Germinal center (tissue), 1 donor: ENCODE results near the gene ST3GAL3.

Source experiments
- DNase-seq: peaks from one replicate; pipeline ENCODE4 v3.0.0; 2012; ENCODE audit warnings: mixed read lengths, low spot score

Gene ST3GAL3

DNA sequence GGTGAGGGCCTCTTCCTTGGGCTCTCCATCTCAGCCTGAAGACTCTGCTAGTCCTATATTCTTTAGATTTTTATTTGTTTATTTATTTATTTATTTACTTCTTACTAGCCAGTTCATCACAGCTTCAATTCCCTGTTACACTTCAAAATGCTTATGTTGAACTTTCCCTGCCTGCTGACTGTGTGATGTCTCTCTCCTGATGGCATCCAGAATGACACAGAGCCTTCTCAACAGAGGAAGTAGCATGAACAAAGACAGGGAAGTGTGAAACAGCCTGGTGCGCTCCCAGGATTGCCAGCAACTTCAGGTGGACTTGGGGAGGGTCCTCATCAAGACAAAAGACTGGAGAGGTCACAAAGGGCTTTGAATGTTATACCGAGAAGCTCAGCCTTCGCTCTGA lies 235.1 kb downstream of the ST3GAL3 start:
- no peak for DNase-seq

DNA sequence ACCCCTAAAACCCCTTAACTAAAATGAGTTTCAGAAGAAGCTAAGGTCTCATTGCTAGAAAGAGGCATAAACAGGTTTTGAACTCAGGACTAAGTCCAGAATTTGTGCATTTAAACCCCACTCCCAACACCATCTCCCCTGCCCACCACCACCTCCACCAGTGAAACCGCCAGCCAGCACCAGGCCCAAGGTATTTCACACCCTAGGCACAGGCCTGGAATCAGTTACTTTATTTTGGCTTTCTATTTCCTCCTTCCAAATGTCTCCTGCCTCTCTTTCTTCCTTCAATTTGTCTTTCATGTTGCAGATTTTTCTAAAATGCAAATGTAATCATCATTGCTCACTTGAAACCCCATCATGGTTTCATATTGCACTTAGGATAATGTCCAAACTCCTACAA lies 237.5 kb downstream of the ST3GAL3 start:
- DNase-seq, result no peak

DNA sequence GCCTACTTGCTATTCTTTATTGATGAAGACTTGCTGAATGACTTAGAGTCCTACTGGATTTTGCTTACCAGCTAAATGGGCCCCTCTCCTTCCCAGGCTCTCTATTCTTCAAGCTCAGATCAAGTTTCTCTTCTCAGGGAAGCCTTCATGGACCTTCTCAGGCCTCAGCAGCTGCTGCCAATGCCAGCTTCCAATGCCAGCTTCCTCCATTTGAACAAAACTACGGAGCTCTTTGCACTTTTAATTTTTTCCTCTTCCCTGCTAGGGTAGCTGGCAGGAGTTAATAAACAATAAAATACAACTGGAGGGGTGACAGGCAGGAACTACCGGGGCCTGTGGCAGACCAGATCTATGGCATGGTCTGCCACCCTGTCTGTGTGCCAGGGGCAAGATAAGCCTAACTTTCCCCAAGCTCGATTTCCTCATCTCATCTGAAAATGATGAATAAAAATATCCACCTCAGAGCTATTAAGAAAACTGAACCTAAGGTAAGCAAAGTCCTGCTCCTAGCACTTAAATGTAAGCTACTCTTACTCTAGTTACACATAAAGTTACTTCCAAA lies 238.4 kb downstream of the ST3GAL3 start:
- DNase-seq, result no peak

DNA sequence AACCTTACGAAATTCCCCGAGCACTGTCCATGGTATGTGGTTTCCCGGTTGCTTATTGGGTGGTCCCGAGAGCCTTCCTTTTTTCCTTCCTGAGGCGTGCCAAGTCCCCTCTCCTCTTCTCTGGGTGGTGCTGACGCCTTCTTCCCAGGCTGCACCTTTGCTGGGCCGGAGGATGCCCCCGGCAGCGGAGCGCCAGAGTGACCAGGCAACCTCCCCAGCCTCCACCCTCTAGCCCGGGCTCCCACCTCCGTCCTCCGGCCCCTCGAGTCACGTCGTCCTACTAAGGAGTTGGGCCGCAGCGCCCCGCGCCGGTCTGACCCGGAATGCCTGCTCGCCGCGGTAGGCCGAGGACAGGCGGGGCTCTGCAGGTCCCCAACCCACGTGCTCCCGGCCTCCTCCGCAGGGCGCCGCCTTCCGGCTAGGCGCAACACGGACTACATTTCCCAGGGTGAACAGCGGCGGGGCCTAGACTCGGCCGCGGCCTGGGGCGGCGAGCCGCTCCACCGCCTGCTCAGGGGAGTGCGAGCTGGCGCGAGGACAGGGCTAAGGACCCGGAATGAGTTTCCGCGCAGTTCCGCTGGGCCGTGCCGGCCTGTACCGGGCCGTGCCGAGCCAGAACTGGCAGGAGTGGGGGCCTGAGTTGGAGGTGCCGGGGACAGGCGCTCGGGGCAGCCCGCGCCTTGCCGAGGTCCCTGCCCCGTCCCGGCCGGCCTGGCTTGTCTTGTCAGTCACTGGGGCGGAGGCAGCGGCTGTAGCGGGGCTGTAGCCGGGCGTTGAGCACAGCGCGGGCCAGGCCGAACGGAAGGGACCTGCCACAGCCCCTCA lies 239.1 kb downstream of the ST3GAL3 start, which contains the start of gene IPO13:
TSS of gene IPO13 (plus strand) at position 715 of the 825 bp plus-strand sequence. CDS start 651 bp downstream, outside the sequence.
- DNase-seq, result peak; percentile 97

DNA sequence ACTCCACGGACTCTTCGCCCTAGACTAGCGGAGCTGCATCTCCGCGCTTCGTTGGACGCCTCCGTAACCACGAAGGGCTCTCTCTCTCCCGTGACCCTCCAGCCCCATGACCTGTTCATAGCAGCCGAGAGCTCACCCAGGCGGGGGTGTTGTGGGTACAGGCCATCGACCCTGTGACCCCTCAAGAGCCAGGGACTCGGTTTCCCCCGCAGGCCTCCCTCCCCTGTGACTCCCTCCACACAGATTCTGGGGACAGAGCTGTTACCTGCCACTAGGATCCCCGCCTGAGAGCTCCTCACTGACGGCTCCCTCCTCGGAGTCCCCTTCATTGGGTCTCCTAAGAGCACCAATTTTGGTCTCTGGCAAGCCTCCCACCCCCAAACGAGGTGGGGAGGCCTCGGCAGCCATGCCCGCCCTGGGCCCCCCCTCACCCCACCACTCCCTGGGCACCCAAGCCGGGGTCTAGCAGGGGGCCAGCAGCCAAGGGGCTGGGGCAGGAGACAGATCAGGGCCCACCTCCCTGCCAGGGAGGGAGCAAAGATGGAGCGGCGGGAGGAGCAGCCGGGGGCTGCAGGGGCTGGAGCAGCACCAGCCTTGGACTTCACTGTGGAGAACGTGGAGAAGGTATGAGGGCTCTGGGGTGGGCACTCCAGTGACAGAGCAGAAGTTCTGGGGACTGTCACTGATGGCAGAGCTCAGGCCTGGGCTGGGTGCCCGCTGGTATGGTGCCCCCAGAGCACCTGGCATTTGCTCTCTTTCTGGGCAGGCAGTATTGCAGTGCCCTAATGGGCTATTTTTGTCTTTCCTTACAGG lies 239.9 kb downstream of the ST3GAL3 start:
- DNase-seq, result peak; percentile 53

DNA sequence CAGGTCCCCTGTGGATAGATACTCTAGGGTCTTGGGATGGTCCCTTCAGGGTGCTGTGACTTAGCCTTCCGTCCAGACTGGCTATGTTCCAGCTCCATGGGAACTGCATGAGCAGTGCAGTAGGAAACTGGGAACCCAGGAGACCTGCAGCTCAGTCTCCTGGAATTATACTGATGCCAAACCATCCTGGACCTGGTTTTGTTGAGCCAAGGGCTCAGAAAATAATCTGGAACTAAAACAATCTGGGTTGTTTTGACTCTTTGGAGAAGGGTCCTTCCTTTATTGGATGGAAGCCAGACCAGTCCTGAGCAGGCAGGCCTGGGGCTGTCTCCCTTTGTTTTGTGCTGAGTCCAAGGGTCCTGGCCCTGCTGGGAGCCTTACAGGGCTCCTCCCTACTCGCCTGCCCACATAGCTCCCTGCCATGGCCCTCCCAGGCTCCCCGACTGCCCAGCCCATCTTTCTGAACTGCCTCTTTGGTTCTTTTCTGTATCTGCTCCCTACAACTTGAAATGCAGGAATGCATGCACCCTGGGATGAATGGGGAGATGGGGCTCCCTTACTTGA lies 240.6 kb downstream of the ST3GAL3 start:
- DNase-seq, result no peak

DNA sequence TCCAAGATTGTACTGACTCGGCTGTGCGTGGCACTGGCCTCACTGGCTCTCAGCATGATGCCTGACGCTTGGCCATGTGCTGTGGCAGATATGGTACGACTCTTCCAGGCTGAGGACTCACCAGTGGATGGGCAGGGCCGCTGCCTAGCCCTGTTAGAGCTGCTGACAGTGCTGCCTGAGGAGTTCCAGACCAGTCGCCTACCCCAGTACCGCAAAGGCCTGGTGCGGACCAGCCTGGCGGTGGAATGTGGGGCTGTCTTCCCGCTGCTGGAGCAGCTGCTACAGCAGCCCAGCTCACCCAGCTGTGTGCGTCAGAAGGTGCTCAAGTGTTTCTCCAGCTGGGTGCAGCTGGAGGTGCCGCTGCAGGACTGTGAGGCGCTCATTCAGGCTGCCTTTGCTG lies 242.3 kb downstream of the ST3GAL3 start:
- DNase-seq, result no peak

DNA sequence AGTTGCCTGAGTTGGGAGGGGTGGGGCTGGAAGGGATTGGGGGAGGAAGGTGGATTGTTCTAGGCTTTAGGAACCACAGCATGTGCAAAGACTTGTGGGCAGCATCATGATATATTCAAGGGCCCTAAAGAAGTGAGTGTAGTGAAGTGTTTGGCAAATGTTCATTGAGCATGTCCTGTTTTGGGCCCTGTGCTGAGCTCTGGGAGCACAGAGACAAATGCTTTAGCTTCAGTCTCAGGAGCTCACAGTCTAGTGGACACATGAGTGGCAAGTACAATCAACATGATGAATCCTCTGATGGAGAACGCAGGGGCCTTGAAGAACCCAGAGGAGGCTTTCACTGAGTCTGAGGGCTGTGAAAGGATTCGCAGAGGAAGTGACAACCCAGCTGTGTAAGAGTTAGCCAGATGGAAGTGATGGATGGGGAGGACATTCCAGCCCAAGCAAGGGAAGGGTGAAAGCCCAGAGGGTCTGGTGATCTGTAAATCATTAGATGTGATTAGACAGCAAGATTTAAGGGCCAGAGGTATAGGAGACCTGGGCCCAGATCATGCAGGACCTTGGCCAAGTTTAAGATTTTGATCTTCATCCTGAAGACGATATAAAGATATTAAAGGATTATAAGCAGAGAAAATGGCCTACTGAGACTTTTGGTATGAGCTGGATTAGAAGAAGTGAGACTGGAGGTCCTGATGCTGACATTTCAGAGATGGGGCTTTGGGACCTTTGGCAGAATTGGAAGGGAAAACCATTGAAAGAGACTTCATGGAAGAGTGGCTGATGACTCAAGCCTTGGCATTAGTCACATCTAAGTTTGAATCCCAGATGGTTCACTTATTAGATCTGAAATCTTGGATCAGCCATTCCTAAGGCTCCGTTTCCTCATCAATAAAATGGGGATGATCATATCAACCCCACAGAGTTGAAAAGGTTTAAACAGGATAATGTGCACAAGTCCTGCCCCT lies 244.0 kb downstream of the ST3GAL3 start:
- no peak for DNase-seq

DNA sequence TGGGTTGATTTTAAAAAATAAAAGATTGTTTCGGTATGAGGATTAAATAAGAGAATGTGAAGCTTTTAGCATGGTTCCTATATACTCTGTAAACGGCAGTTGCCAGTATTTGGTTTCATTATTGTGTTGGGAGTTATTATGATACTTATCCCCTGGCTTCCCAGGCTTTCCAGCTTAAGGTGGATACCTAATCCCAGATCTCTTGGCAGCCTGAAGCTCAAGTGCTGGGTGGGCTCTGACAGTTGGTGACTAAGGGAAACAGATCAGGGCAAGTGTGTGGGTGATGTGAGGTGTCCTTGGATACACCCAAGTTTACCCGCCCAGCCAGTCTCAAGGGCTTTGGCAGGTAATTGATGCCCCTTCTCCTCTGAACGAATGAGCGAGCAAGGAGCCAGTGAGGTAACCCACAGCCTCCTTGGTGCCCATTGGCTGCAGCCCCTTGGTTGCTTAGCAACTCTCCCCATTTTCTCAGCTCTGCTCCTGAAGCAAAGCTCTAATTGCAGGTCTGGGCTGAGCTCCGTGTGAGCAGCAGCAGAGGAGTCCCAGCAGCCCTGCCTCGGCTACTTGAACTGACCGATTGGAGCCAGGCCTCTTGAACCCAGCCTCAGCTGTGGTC lies 245.5 kb downstream of the ST3GAL3 start:
- no peak for DNase-seq

DNA sequence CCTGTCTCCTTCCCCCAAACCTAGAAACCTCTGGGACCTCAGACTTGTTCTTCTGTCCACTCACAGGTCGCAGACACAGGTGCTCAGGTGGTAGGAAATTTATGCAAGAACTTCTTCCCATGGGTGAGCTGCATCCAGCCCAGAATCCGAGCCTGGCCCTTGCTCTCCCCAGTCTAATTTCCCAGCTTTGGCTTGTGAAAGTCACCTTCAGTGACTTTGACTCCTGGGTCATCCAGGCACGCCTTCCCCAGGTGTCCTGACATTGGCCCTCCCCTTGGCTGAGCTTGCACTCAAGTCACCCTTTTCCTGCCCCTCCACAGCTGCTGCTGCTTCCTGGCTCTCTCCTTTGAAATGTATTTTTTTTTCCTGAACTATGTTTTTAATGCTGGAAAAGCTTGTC lies 246.0 kb downstream of the ST3GAL3 start:
- DNase-seq, result no peak

DNA sequence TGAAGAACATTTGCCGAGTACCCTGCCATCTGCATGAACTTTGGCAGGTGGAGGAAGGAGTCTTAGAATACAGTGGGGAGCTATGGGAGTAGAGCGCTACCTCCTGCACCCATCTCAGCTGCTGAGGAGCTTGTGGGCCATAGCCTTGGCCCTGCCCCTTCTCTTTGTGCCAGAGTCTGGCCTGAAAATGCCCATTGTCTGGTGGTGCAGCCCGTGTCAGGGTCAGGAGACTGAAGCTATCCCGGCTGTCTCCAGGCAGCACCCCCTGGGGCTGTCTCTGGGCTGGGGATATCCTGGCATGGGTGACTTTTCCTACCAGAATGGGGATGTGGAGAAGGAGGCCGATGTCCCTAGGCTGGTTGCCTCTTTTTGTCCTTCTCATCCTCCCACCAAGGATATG lies 246.7 kb downstream of the ST3GAL3 start:
- DNase-seq, result no peak

DNA sequence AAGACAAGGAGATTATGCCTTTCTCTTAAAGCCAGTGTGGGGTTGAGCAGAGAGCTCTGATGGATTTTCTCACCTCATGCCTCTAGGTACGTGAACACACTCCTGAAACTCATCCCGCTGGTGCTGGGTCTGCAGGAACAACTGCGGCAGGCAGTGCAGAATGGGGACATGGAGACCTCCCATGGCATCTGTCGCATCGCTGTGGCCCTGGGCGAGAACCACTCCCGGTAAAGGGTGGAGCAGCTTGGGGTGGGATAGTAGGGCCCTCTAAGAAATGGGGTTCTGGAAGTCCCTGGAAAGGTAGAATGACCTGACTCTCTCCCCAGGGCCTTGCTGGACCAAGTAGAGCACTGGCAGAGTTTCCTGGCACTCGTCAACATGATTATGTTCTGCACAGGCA lies 248.9 kb downstream of the ST3GAL3 start:
- DNase-seq, result no peak

DNA sequence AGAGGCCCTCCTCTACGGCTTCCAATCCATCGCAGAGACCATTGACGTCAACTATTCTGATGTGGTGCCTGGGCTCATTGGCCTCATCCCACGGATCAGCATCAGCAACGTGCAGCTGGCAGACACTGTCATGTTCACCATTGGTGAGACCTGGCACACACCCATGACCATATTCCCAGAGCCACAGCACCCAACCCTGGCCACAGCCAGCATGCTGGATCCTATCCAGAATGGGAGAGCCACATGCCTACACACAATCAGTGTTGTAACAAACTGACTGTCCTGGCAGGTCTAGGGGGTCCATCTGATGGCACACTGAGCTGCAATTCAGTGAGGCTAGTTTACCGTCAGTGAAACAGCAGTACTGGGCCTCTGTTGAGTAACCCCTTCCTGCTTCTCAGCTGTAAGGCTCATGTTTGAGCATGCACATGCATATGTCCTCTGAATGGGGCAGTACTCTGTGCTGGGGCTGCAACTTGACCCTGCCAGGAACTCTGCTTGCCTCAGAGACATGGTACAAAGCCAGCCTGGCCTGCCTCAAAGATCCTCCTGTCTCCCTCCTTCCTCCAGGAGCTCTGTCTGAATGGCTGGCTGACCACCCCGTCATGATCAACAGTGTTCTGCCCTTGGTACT lies 250.2 kb downstream of the ST3GAL3 start:
- DNase-seq, result no peak

DNA sequence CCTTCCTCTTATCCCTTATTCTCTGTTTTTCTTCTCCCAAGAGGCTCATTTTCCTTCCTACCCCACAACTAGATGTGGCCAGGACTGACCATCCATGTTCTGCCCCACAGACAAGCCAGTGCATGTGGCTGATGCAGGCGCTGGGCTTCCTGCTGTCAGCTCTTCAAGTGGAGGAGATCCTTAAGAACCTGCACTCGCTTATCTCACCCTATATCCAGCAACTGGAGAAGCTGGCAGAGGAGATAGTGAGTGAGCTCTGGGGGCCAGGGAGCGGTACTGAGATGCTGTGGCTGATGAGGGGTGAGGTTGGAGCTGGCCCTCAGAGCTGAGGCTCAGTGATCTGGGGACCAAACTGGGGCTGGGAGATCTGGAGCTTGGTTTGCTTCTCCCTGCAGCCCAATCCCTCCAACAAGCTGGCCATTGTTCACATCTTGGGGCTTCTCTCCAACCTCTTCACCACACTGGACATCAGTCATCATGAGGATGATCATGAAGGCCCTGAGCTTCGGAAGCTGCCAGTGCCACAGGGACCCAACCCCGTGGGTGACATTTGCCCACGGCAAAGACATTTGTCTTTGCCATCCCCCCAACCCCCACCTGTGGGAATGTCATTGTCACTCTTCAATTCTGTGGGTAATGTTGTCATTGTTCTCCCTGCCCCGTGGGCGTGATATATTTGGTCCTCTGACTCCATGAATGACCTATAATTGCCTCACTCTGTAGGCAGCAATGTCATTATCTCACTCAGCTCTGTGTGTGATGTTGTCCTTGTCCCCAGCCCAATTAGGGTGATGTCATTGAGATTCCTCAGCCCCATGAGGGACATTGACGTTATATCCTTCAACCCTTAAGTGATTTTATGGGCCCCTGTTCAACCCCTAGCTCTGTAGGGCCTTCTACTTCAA lies 251.3 kb downstream of the ST3GAL3 start:
- no peak for DNase-seq

DNA sequence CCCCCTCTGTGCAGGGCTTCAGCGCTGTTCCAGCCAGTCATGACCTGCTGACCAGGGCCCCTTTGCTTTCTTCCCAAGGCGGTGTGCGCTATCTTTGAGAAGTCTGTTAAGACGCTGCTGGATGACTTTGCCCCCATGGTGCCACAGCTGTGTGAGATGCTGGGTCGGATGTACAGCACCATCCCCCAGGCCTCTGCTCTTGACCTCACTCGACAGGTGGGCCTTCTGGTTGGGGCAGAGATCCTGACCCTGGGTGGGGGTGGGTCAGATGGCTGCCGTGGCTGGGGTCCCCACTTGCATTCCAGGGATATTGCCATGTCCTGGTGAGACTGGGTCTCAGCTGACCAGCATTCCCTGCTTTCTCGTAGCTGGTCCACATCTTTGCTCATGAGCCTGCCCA lies 253.5 kb downstream of the ST3GAL3 start:
- no peak for DNase-seq

DNA sequence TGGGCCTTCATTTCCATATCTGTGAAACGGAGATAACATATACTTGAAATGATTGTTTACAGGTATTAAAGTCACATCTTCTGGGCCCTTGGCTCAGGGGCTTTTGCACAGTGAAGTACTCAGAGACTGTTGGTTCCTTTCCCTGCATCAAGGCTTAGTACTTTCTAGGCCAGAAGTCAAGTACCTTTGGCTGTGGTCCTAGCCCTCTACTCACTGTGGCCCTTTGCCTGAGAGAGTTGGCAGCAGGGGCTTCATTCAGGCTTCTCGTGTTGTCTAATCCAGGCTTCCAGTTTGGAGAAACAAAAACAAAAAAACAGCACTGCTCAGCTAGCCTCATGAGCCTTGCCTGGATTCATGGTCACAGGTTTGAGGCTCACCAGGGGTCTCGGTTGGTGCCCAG lies 254.4 kb downstream of the ST3GAL3 start:
- no peak for DNase-seq

DNA sequence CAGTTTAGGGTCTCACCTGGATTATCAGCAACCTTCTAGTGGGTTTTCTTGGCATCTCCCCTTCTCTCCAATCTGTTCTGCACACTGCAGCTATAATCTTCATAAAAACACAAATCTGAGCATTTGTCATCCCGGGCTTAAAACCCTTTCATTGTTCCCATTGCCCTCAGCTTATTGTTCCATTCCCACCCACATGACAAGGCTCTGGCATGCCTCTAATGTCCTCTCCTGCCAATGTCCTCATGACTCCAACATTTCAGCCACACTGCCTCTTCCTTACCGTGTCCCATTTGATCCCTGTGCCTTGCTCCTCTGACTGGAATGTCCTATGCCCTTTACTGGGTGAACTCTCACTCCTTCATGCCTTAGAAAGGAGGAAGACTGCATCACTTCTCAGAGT lies 255.0 kb downstream of the ST3GAL3 start:
- DNase-seq, result no peak

DNA sequence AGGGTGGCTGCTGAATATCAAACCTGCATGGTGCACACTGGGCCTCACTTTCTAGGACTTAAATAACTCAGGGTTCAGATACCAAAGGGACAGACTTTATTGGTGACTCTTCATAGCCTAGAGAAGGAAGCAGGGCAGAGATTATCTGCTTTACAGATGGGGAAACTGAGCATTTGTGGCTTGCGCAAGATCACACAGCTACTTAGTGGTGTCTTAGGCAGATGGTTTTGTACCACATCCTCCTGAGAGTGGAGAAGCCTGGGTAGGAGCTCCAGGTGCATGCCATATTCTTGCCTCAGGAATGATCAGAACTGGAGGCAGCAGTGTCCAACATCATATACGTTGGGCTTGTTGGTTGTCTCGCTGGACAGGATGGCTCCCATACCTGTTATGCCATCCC lies 255.7 kb downstream of the ST3GAL3 start:
- DNase-seq, result no peak

DNA sequence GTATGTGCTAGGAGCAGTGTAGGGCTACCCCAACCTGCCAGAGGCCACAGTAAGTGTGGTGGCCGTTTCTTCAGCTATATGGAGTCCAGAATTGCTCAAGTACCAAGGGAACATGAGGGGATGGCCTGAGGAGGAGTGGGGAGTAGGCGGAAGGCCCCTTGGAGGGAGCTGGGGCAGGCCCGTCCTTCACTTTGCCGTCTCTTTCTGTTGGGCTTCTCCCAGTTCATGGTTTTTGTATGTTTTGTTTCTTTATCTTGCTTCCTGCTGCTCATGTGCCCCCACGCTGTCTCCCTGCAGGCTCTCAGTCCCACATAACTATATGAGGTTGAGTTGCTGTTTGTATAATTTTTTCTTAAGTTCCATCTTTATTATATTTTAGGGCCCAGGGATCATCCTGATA lies 256.6 kb downstream of the ST3GAL3 start:
- DNase-seq, result no peak
